COLO668 (cell line): ENCODE results near the gene C8A.

Experiments used
- DNase-seq: peaks from one replicate; lab custom pipeline; 2025; ENCODE audit not compliant: unreplicated experiment; lab: John Stamatoyannopoulos, UW

The C8A gene

GRCh38 chr1:56836359-56836758 is 18.2 kb upstream of the C8A start:
- DNase-seq: no peak

- DNase-seq: no peak
These were observed 17.2 kb upstream of the C8A start for GRCh38 chr1:56837244-56837939.

GRCh38 chr1:56838759-56839158 is 15.8 kb upstream of the C8A start:
- no peak for DNase-seq

- DNase-seq: no peak
These were observed 11.1 kb upstream of the C8A start for GRCh38 chr1:56843544-56843943.

GRCh38 chr1:56844545-56845136 is 10.0 kb upstream of the C8A start:
- DNase-seq: no peak

- no peak for DNase-seq
These were observed 9.3 kb upstream of the C8A start for GRCh38 chr1:56845343-56845742.

GRCh38 chr1:56849750-56850149 is 4.8 kb upstream of the C8A start:
- DNase-seq: no peak

GRCh38 chr1:56850411-56850810 is 4.2 kb upstream of the C8A start:
- DNase-seq: no peak

- DNase-seq: no peak
These were observed 3.7 kb upstream of the C8A start for GRCh38 chr1:56850922-56851321.

GRCh38 chr1:56852476-56852875 is 2.1 kb upstream of the C8A start:
- no peak for DNase-seq

GRCh38 chr1:56855190-56855589 is 593 bp downstream of the C8A start:
- no peak for DNase-seq

- no peak for DNase-seq
These were observed 1.6 kb downstream of the C8A start for GRCh38 chr1:56856186-56856585.

GRCh38 chr1:56859287-56859686 is 4.7 kb downstream of the C8A start:
- no peak for DNase-seq

GRCh38 chr1:56863265-56863992 is 8.8 kb downstream of the C8A start:
- DNase-seq: no peak

GRCh38 chr1:56864430-56864829 is 9.8 kb downstream of the C8A start:
- DNase-seq: no peak

- no peak for DNase-seq
These were observed 12.1 kb downstream of the C8A start for GRCh38 chr1:56866656-56867055.

- DNase-seq: no peak
These were observed 12.9 kb downstream of the C8A start for GRCh38 chr1:56867491-56867890.

GRCh38 chr1:56868761-56869160 is 14.2 kb downstream of the C8A start:
- no peak for DNase-seq

GRCh38 chr1:56872597-56872996 is 18.0 kb downstream of the C8A start:
- no peak for DNase-seq

GRCh38 chr1:56873213-56873612 is 18.6 kb downstream of the C8A start:
- no peak for DNase-seq

- no peak for DNase-seq
These were observed 20.1 kb downstream of the C8A start for GRCh38 chr1:56874689-56875088.

GRCh38 chr1:56877973-56878372 is 23.4 kb downstream of the C8A start:
- DNase-seq: no peak
